CD4-positive, alpha-beta T cell treated with Interleukin-4 for 4 hours (primary cell): ENCODE results near the gene RILPL2.
"Not testable (repeated sequence)": the region's sequence is repeated elsewhere in the genome, so short reads cannot be mapped to it uniquely, and the experiment has no call there.

ENCODE experiments used
- DNase-seq: peaks from one replicate; pipeline ENCODE4 v3.0.0-alpha.2; 2020

RILPL2 gene

DNA sequence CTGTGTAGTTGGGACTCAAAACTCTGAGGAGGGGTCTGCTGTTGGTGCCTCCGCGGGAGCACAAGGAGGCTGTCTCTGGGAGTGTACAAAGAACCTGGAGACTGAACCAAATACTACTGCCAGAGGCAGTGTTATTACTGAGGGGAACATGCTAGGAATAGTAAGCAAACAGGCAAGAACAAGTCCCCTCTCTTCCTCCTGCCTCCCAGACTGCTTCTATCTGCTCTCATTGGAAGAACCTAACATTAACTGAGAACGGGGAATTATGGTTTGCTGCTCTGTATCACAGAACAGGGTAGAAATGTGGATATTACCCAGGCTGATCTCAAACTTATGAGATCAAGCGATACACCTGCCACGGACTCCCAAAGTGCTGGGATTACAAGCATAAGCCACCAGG lies 57.1 kb downstream of the RILPL2 start:
- DNase-seq: no peak

DNA sequence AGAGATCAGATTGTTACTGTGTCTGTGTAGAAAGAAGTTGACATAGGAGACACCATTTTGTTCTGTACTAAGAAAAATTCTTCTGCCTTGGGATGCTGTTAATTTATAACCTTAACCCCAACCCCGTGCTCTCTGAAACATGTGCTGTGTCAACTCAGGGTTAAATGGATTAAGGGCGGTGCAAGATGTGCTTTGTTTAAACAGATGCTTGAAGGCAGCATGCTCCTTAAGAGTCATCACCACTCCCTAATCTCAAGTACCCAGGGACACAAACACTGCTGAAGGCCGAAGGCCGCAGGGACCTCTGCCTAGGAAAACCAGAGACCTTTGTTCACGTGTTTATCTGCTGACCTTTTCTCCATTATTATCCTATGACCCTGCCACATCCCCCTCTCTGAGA lies 64.1 kb downstream of the RILPL2 start:
- not testable (repeated sequence) for DNase-seq

DNA sequence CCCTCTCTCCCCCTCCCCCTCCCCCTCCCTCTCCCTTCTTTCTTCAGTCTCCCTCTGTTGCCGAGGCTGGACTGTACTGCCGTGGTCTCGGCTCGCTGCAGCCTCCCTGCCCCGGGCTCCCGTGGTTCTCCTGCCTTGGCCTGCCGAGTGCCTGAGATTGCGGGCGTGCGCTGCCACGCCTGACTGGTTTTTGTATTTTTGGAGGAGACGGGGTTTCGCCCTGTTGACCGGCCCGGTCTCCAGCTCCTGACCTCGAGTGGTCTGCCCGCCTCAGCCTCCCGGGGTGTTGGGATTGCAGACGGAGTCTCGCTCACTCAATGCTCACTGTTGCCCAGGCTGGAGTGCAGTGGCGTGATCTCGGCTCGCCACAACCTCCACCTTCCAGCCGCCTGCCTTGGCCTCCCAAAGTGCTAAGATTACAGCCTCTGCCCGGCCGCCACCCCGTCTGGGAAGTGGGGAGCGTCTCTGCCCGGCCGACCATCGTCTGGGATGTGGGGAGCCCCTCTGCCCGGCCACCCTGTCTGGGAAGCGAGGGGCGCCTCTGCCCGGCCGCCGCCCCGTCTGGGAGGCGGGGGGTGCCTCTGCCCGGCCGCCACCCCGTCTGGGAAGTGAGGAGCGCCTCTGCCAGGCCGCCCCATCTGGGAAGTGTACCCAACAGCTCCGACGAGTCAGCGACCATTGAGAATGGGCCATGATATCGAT lies 64.7 kb downstream of the RILPL2 start:
- not testable (repeated sequence) for DNase-seq

- no peak for DNase-seq
These were observed 67.3 kb downstream of the RILPL2 start for GRCh38 chr12:123369229-123369628.

GRCh38 chr12:123368431-123368830 lies 68.1 kb downstream of the RILPL2 start:
- DNase-seq: not testable (repeated sequence)

DNA sequence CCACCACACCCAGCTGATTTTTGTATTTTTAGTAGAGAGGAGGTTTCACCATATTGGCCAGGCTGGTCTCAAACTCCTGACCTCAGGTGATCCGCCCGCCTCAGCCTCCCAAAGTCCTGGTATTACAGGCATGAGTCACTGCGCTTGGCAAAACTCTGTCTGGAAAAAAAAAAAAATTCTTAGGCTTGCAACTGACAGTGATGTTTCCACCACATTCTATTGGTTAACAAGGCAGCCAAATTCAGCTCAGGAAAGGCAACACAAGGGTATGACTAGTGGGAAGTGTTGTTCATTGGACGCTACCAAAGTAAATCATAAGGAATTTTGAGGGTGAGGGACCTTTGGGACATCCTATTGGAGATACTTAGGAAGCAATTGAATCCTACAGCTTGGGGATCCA lies 69.0 kb downstream of the RILPL2 start:
- DNase-seq: no peak
